Glomerular visceral epithelial cell (primary cell): Measurements from ENCODE around the gene LDAH.

ENCODE experiments used
- DNase-seq: peaks from one replicate; pipeline ENCODE4 v3.0.0-alpha.2; 2016; ENCODE audit errors: extremely low spot score

LDAH gene

GRCh38 chr2:20781656-20782265 is 41.1 kb downstream of the LDAH start:
- DNase-seq: no peak

- peak; percentile 3 for DNase-seq
Observed at GRCh38 chr2:20771299-20771698, 51.6 kb downstream of the LDAH start.

GRCh38 chr2:20766798-20767644 is 55.9 kb downstream of the LDAH start:
- DNase-seq: no peak

- no peak for DNase-seq
Observed at GRCh38 chr2:20766213-20766612, 56.7 kb downstream of the LDAH start.

GRCh38 chr2:20762945-20763683 is 59.8 kb downstream of the LDAH start:
- DNase-seq: no peak

GRCh38 chr2:20759487-20759886 is 63.4 kb downstream of the LDAH start:
- DNase-seq: no peak

GRCh38 chr2:20758997-20759396 is 63.9 kb downstream of the LDAH start:
- DNase-seq: no peak

GRCh38 chr2:20757405-20758090 is 65.4 kb downstream of the LDAH start:
- DNase-seq: no peak

- no peak for DNase-seq
Observed at GRCh38 chr2:20755132-20755800, 67.6 kb downstream of the LDAH start.

GRCh38 chr2:20752293-20752692 is 70.6 kb downstream of the LDAH start:
- no peak for DNase-seq

- no peak for DNase-seq
Observed at GRCh38 chr2:20747317-20747716, 75.6 kb downstream of the LDAH start.

- peak; percentile 62 for DNase-seq
Observed at GRCh38 chr2:20745924-20746555, 76.9 kb downstream of the LDAH start.

- DNase-seq: no peak
Observed at GRCh38 chr2:20744366-20745335, 78.2 kb downstream of the LDAH start.

- DNase-seq: no peak
Observed at GRCh38 chr2:20738772-20739171, 84.1 kb downstream of the LDAH start.

GRCh38 chr2:20737505-20737904 is 85.4 kb downstream of the LDAH start:
- DNase-seq: no peak

- DNase-seq: peak; percentile 35
Observed at GRCh38 chr2:20728114-20728758, 94.7 kb downstream of the LDAH start.

GRCh38 chr2:20726913-20727312 is 96.0 kb downstream of the LDAH start:
- DNase-seq: no peak

- no peak for DNase-seq
Observed at GRCh38 chr2:20725782-20726181, 97.1 kb downstream of the LDAH start.

GRCh38 chr2:20724500-20725053 is 98.3 kb downstream of the LDAH start:
- no peak for DNase-seq
